GM23338 (cell line): ENCODE measurements around the gene ANKRD11. TPM values are rescaled to one million over a fixed set of nuclear protein-coding genes. Genes with fewer than 3 reads are reported as not detected.
A peak's percentile ranks its signal among the peaks of the same experiment; 100 is the strongest.

ENCODE experiments used
- ATAC-seq: fragments of 200-7000 bp; cut with Tn5 transposase; 3 replicates; pipeline ENCODE4 v1.9.1; 2020
- DNase-seq: peaks from one replicate; pipeline ENCODE4 v3.0.0-alpha.2; 2015; ENCODE audit warnings: low spot score
- H2AFZ ChIP-seq: fragments of 200-600 bp; sonication (generic); 2 replicates; pipeline ENCODE4 v1.8.0; 2016; ENCODE audit warnings: antibody characterized with exemption, mild to moderate bottlenecking, moderate library complexity
- H3F3A ChIP-seq: fragments of 200-600 bp; sonication (generic); replicated peaks from 2 replicates; pipeline ENCODE4 v1.8.0; 2017; ENCODE audit warnings: antibody characterized with exemption, mixed run types, low read depth
- H3K27ac ChIP-seq: fragments of 200-600 bp; sonication (generic); 2 replicates; pipeline ENCODE4 v1.6.1; 2016; ENCODE audit warnings: low read depth
- H3K27me3 ChIP-seq: fragments of 200-600 bp; sonication (generic); 2 replicates; pipeline ENCODE4 v1.8.0; 2016; ENCODE audit warnings: mild to moderate bottlenecking, mixed run types, moderate library complexity; ENCODE audit not compliant: insufficient read depth
- H3K36me3 ChIP-seq: fragments of 200-600 bp; sonication (generic); 2 replicates; pipeline ENCODE4 v1.8.0; 2016; ENCODE audit warnings: mild to moderate bottlenecking; ENCODE audit not compliant: insufficient read depth
- H3K4me1 ChIP-seq: fragments of 200-600 bp; sonication (generic); 2 replicates; pipeline ENCODE4 v1.8.0; 2016; ENCODE audit warnings: mild to moderate bottlenecking, moderate library complexity; ENCODE audit not compliant: insufficient read depth
- H3K4me2 ChIP-seq: fragments of 200-600 bp; sonication (generic); 2 replicates; pipeline ENCODE4 v1.7.1; 2017; ENCODE audit warnings: mixed run types
- H3K4me3 ChIP-seq: fragments of 200-600 bp; sonication (generic); 2 replicates; pipeline ENCODE4 v1.6.1; 2016; ENCODE audit warnings: mixed run types
- H3K79me2 ChIP-seq: fragments of 200-600 bp; sonication (generic); replicated peaks from 2 replicates; pipeline ENCODE4 v1.8.0; 2017; ENCODE audit warnings: mild to moderate bottlenecking; ENCODE audit not compliant: insufficient read depth
- H3K9me2 ChIP-seq: fragments of 200-600 bp; sonication (generic); 2 replicates; pipeline ENCODE4 v1.8.0; 2017; ENCODE audit not compliant: insufficient read depth
- H4K20me1 ChIP-seq: fragments of 200-600 bp; sonication (generic); replicated peaks from 2 replicates; pipeline ENCODE4 v1.8.0; 2017; ENCODE audit warnings: mild to moderate bottlenecking; ENCODE audit not compliant: insufficient read depth
- H3K27ac Mint-ChIP-seq: 2 replicates; pipeline ENCODE4 v1.8.0; 2020; ENCODE audit warnings: inconsistent platforms, mild to moderate bottlenecking, moderate library complexity, mixed read lengths
- H3K27me3 Mint-ChIP-seq: 3 replicates; pipeline ENCODE4 v1.8.0; 2022; ENCODE audit warnings: low read depth, mild to moderate bottlenecking, moderate library complexity, mixed read lengths, inconsistent platforms; ENCODE audit not compliant: insufficient read depth, poor library complexity
- H3K36me3 Mint-ChIP-seq: 3 replicates; pipeline ENCODE4 v1.8.0; 2021; ENCODE audit warnings: low read depth, mild to moderate bottlenecking, inconsistent platforms, moderate library complexity, mixed read lengths
- H3K4me1 Mint-ChIP-seq: 3 replicates; pipeline ENCODE4 v1.8.0; 2020; ENCODE audit warnings: mild to moderate bottlenecking, inconsistent platforms, mixed read lengths
- H3K4me3 Mint-ChIP-seq: 3 replicates; pipeline ENCODE4 v1.8.0; 2021; ENCODE audit warnings: moderate library complexity, mild to moderate bottlenecking, inconsistent platforms, mixed read lengths
- H3K9me3 Mint-ChIP-seq: 3 replicates; pipeline ENCODE4 v1.8.0; 2020; ENCODE audit warnings: moderate library complexity, mild to moderate bottlenecking, inconsistent platforms, mixed read lengths
- CREB1 ChIP-seq: fragments of 250-450 bp; sonication (Bioruptor Pico); IDR thresholded peaks from 2 replicates; pipeline ENCODE4 v1.5.0; 2020; ENCODE audit warnings: low read depth, mild to moderate bottlenecking, moderate library complexity
- CTCF ChIP-seq, 2 experiments: fragments of 200-600 bp in 1 of 2; sonication (generic) in 1 of 2; conservative IDR thresholded peaks; 2 replicates each; pipeline versions ENCODE4 v1.5.1 to v1.6.1; 2016 to 2017; ENCODE audit warnings: antibody characterized with exemption in 2 of 2, low read depth in 2 of 2, mild to moderate bottlenecking in 2 of 2, moderate library complexity in 1 of 2
- ETS1 ChIP-seq: IDR thresholded peaks from 2 replicates; pipeline ENCODE4 v1.6.1; 2016; ENCODE audit warnings: antibody characterized with exemption
- EZH2 ChIP-seq: fragments of 200-600 bp; sonication (generic); IDR thresholded peaks from one replicate; pipeline ENCODE4 v1.8.0; 2017; ENCODE audit warnings: antibody characterized with exemption, mild to moderate bottlenecking, low read depth; ENCODE audit not compliant: unreplicated experiment
- EZH2phosphoT487 ChIP-seq: fragments of 200-600 bp; sonication (generic); IDR thresholded peaks from one replicate; pipeline ENCODE4 v1.8.1; 2018; ENCODE audit warnings: antibody characterized with exemption; ENCODE audit not compliant: unreplicated experiment
- JUNB ChIP-seq: IDR thresholded peaks from one replicate; pipeline ENCODE4 v1.6.1; 2016; ENCODE audit warnings: antibody characterized with exemption; ENCODE audit not compliant: unreplicated experiment
- NANOG ChIP-seq: IDR thresholded peaks from 2 replicates; pipeline ENCODE4 v1.6.1; 2016; ENCODE audit warnings: antibody characterized with exemption, borderline replicate concordance
- POLR2AphosphoS5 ChIP-seq: IDR thresholded peaks from 2 replicates; pipeline ENCODE4 v1.6.1; 2016; ENCODE audit warnings: antibody characterized with exemption, low read depth
- ZNF331 ChIP-seq: fragments of 250-450 bp; sonication (Bioruptor Pico); IDR thresholded peaks from 2 replicates; pipeline ENCODE4 v1.5.0; 2020; ENCODE audit warnings: low read depth, mild to moderate bottlenecking, moderate library complexity
- polyA plus RNA-seq: library from polyadenylated mRNA; unstranded; fragments of >200 nt; fragmentation: Nextera tagmentation; extraction: Ambion mirVana; gene quantifications from 2 replicates; pipeline ENCODE4 v1.2.1, GENCODE V29; 2016
- total RNA-seq: library from RNA; depleted of rRNA; stranded (reverse); fragments of >200 nt; shearing (Covaris generic); gene quantifications from 2 replicates; pipeline ENCODE4 v1.2.3, GENCODE V29; 2014

Gene ANKRD11
- total and polyA plus RNA-seq, 2 experiments from 2014 or later, result 130 to 159 TPM

- no peaks in the 10 kb centered on the region; the same call in 1 of the 3 replicates for H3K9me3 Mint-ChIP-seq
- peaks cover 12% of the 10 kb centered on the region for H3F3A ChIP-seq
- H2AFZ ChIP-seq, result no peak overlapping the region
- peaks cover 71% of the 10 kb centered on the region for H3K4me1 Mint-ChIP-seq
- H3K27me3 ChIP-seq, result no peaks in the 10 kb centered on the region
- peaks cover 86% of the 10 kb centered on the region for H4K20me1 ChIP-seq
- H3K4me3 ChIP-seq, result 0 out of 2 replicates have a peak overlapping the region, but pooled peaks have one; percentile 7
- peak overlapping the region; percentile 23 for H3K27ac Mint-ChIP-seq
- DNase-seq (peak; percentile 40), ATAC-seq (peak; percentile 6; the same call in 2 of the 3 replicates)
- no peaks in the 10 kb centered on the region for H3K9me2 ChIP-seq
- H3K4me3 Mint-ChIP-seq, result peak overlapping the region; percentile 50
- TF ChIP-seq EZH2 (no peak), ETS1 (no peak), EZH2phosphoT487 (no peak), ZNF331 (no peak), CTCF (conservative IDR thresholded peaks at IDR 0.05; ENCODE audit: low read depth in 2 of 2) (no peak)
- peaks cover 10% of the 10 kb centered on the region for H3K27me3 Mint-ChIP-seq
- peaks cover 91% of the 10 kb centered on the region for H3K79me2 ChIP-seq
- peaks cover 29% of the 10 kb centered on the region for H3K36me3 Mint-ChIP-seq
- H3K36me3 ChIP-seq, result peaks cover 6% of the 10 kb centered on the region; the same call in 1 of the 2 replicates
- peaks cover 77% of the 10 kb centered on the region for H3K4me1 ChIP-seq
- peak overlapping the region; percentile 70; the same call in 1 of the 2 replicates for H3K27ac ChIP-seq
- peak overlapping the region; percentile 54 for H3K4me2 ChIP-seq
Measured at GRCh38 chr16:89484923-89485679, 5.3 kb downstream of the ANKRD11 start.

GRCh38 chr16:89484041-89484501 lies 6.3 kb downstream of the ANKRD11 start:
- peaks cover 100% of the 10 kb centered on the region for H3K79me2 ChIP-seq
- peaks cover 12% of the 10 kb centered on the region for H3F3A ChIP-seq
- 0 out of 3 replicates have a peak overlapping the region, but pooled peaks have one; percentile 50 for H3K4me3 Mint-ChIP-seq
- H4K20me1 ChIP-seq, result peaks cover 96% of the 10 kb centered on the region
- H3K27ac ChIP-seq, result no peak overlapping the region
- no peak overlapping the region for H3K4me3 ChIP-seq
- no peak overlapping the region for H3K27ac Mint-ChIP-seq
- H3K36me3 Mint-ChIP-seq, result peaks cover 29% of the 10 kb centered on the region
- 0 out of 2 replicates have a peak overlapping the region, but pooled peaks have one; percentile 54 for H3K4me2 ChIP-seq
- H3K27me3 Mint-ChIP-seq, result peaks cover 7% of the 10 kb centered on the region
- H3K36me3 ChIP-seq, result peaks cover 6% of the 10 kb centered on the region; the same call in 1 of the 2 replicates
- H3K9me3 Mint-ChIP-seq, result no peaks in the 10 kb centered on the region; the same call in 1 of the 3 replicates
- peaks cover 78% of the 10 kb centered on the region for H3K4me1 ChIP-seq
- ATAC-seq (no peak), DNase-seq (no peak)
- H2AFZ ChIP-seq, result no peak overlapping the region
- no peaks in the 10 kb centered on the region for H3K27me3 ChIP-seq
- peaks cover 72% of the 10 kb centered on the region for H3K4me1 Mint-ChIP-seq
- H3K9me2 ChIP-seq, result no peaks in the 10 kb centered on the region
- TF ChIP-seq EZH2phosphoT487 (no peak), CREB1 (no peak), JUNB (no peak), CTCF (conservative IDR thresholded peaks at IDR 0.05; ENCODE audit: low read depth in 2 of 2) (no peak), NANOG (no peak), ETS1 (no peak), POLR2AphosphoS5 (no peak)
